ENCODE measurements around the gene RFC4.

- TF ChIP-seq, protein P1, sequence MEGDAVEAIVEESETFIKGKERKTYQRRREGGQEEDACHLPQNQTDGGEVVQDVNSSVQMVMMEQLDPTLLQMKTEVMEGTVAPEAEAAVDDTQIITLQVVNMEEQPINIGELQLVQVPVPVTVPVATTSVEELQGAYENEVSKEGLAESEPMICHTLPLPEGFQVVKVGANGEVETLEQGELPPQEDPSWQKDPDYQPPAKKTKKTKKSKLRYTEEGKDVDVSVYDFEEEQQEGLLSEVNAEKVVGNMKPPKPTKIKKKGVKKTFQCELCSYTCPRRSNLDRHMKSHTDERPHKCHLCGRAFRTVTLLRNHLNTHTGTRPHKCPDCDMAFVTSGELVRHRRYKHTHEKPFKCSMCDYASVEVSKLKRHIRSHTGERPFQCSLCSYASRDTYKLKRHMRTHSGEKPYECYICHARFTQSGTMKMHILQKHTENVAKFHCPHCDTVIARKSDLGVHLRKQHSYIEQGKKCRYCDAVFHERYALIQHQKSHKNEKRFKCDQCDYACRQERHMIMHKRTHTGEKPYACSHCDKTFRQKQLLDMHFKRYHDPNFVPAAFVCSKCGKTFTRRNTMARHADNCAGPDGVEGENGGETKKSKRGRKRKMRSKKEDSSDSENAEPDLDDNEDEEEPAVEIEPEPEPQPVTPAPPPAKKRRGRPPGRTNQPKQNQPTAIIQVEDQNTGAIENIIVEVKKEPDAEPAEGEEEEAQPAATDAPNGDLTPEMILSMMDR (IDR thresholded peaks at IDR 0.05), result no peak
- TF ChIP-seq POLR2AphosphoS5 (IDR thresholded peaks at IDR 0.05), result no peak
- no peak for TF ChIP-seq POLR2A (IDR thresholded peaks at IDR 0.05)
- TF ChIP-seq EP300 (IDR thresholded peaks at IDR 0.05), result no peak
Observed at GRCh38 chr3:186759231-186759930, 46.9 kb downstream of the RFC4 start.

All from gastroesophageal sphincter (tissue), 3 donors.